Loucy (cell line): Measurements from ENCODE around the gene PRR18.
A peak's percentile ranks its signal among the peaks of the same experiment; 100 is the strongest.

Source experiments
- H2AFZ ChIP-seq: fragments of 200-600 bp; sonication (generic); 2 replicates; pipeline ENCODE4 v1.6.0; 2016; ENCODE audit warnings: antibody characterized with exemption, mild to moderate bottlenecking, low read length, moderate library complexity
- H3F3A ChIP-seq: fragments of 200-600 bp; 2 replicates; pipeline ENCODE4 v1.6.0; 2016; ENCODE audit warnings: antibody characterized with exemption, low read depth, mild to moderate bottlenecking
- H3K27me3 ChIP-seq: fragments of 200-600 bp; sonication (generic); 2 replicates; pipeline ENCODE4 v1.6.1; 2014; ENCODE audit warnings: low read length, mild to moderate bottlenecking; ENCODE audit not compliant: insufficient read depth, poor library complexity, severe bottlenecking
- H3K36me3 ChIP-seq: fragments of 200-600 bp; sonication (generic); 2 replicates; pipeline ENCODE4 v1.6.1; 2016; ENCODE audit warnings: low read length; ENCODE audit not compliant: insufficient read depth
- H3K4me1 ChIP-seq: fragments of 200-600 bp; sonication (generic); 2 replicates; pipeline ENCODE4 v1.5.1; 2014; ENCODE audit warnings: low read length, mild to moderate bottlenecking; ENCODE audit not compliant: insufficient read depth, poor library complexity, severe bottlenecking
- H3K4me2 ChIP-seq: fragments of 200-600 bp; sonication (generic); 2 replicates; pipeline ENCODE4 v1.6.0; 2014; ENCODE audit warnings: antibody characterized with exemption, low read length, low read depth, mild to moderate bottlenecking; ENCODE audit not compliant: poor library complexity, severe bottlenecking
- H3K4me3 ChIP-seq: fragments of 200-600 bp; sonication (generic); 2 replicates; pipeline ENCODE4 v1.5.1; 2014; ENCODE audit warnings: low read length, mild to moderate bottlenecking, mixed read lengths; ENCODE audit not compliant: poor library complexity, severe bottlenecking
- H3K79me2 ChIP-seq: fragments of 200-600 bp; sonication (generic); 2 replicates; pipeline ENCODE4 v1.6.1; 2014; ENCODE audit warnings: low read length; ENCODE audit not compliant: insufficient read depth
- H3K9ac ChIP-seq: fragments of 200-600 bp; sonication (generic); 2 replicates; pipeline ENCODE4 v1.6.0; 2014; ENCODE audit warnings: mild to moderate bottlenecking, low read depth, low read length, moderate library complexity; ENCODE audit not compliant: poor library complexity, severe bottlenecking
- H3K9me2 ChIP-seq: fragments of 200-600 bp; sonication (generic); replicated peaks from 2 replicates; pipeline ENCODE4 v1.6.1; 2016; ENCODE audit warnings: low read depth, low read length, mixed read lengths
- H3K9me3 ChIP-seq: fragments of 200-600 bp; sonication (generic); 2 replicates; pipeline ENCODE4 v1.6.1; 2014; ENCODE audit warnings: mild to moderate bottlenecking, antibody characterized with exemption, low read length, low read depth; ENCODE audit not compliant: insufficient read depth
- H4K20me1 ChIP-seq: fragments of 200-600 bp; sonication (generic); 2 replicates; pipeline ENCODE4 v1.6.0; 2014; ENCODE audit warnings: antibody characterized with exemption, low read length, mild to moderate bottlenecking; ENCODE audit not compliant: insufficient read depth, poor library complexity, severe bottlenecking
- CTCF ChIP-seq: fragments of 200-600 bp; sonication (generic); conservative IDR thresholded peaks from 2 replicates; pipeline ENCODE4 v1.5.1; 2014; ENCODE audit warnings: mild to moderate bottlenecking, antibody characterized with exemption, low read length
- EZH2phosphoT487 ChIP-seq: fragments of 200-600 bp; IDR thresholded peaks from 2 replicates; pipeline ENCODE4 v1.6.1; 2018; ENCODE audit warnings: antibody characterized with exemption, mild to moderate bottlenecking, moderate library complexity, borderline replicate concordance

The PRR18 gene

GRCh38 chr6:166277018-166277417 is 31.2 kb downstream of the PRR18 start:
- Histone ChIP-seq H3K79me2 (no peaks in the 10 kb centered on the region), H3K36me3 (no peaks in the 10 kb centered on the region), H3K4me1 (peaks cover 15% of the 10 kb centered on the region), H2AFZ (no peak overlapping the region), H3F3A (no peaks in the 10 kb centered on the region; the same call in 1 of the 2 replicates), H3K9ac (no peak overlapping the region), H3K27me3 (no peaks in the 10 kb centered on the region), H3K9me3 (no peaks in the 10 kb centered on the region), H3K4me2 (no peak overlapping the region), H4K20me1 (no peaks in the 10 kb centered on the region), H3K4me3 (no peak overlapping the region), H3K9me2 (no peaks in the 10 kb centered on the region)
- no peak for TF ChIP-seq CTCF
- TF ChIP-seq EZH2phosphoT487, result no peak

- no peaks in the 10 kb centered on the region; the same call in 1 of the 2 replicates for H3F3A ChIP-seq
- peak overlapping the region; percentile 45; the same call in 1 of the 2 replicates for H2AFZ ChIP-seq
- no peaks in the 10 kb centered on the region for H3K9me3 ChIP-seq
- peak overlapping the region; percentile 51 for H3K9ac ChIP-seq
- H3K4me1 ChIP-seq, result peaks cover 15% of the 10 kb centered on the region
- no peaks in the 10 kb centered on the region for H3K79me2 ChIP-seq
- peak overlapping the region; percentile 38 for H3K4me2 ChIP-seq
- peak; percentile 100 for TF ChIP-seq CTCF
- no peak for TF ChIP-seq EZH2phosphoT487
- H4K20me1 ChIP-seq, result no peaks in the 10 kb centered on the region
- H3K36me3 ChIP-seq, result no peaks in the 10 kb centered on the region
- H3K9me2 ChIP-seq, result no peaks in the 10 kb centered on the region
- no peak overlapping the region for H3K4me3 ChIP-seq
- no peaks in the 10 kb centered on the region for H3K27me3 ChIP-seq
These were observed 32.5 kb downstream of the PRR18 start for GRCh38 chr6:166275714-166276166.

DNA sequence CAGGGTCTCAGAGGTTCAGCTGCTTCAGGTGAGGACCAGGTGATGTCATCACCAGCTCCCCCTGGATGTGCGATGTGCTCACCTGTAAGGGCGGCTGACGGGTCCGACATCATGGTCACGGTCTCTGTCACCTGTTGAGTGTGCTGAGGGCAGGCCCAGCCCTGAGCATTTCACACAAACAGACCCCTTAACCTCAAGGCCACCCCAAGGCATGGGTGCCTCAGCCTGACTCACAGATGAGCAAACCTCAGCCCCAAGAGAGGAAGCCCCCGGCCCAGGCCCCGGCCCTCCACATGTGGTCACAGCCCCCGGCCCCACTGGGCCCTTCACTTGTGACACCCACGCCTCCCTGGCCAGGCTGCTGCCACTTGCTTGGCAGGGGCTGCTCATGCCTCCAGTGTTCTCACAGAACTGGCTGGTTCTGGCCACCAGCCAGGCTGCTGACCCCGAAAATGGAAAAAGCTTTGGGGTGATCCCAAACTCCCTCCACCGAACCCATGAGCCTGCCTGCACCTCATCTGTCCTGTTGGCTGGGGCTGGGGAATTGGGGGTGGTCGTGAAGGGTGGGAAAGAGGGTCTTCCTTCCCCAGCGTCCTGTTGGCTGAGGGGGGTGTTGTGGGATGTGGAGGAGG is 33.3 kb downstream of the PRR18 start:
- H3K4me2 ChIP-seq, result no peak overlapping the region
- no peaks in the 10 kb centered on the region for H3K9me3 ChIP-seq
- no peak overlapping the region for H2AFZ ChIP-seq
- no peaks in the 10 kb centered on the region for H4K20me1 ChIP-seq
- H3K27me3 ChIP-seq, result no peaks in the 10 kb centered on the region
- H3K79me2 ChIP-seq, result no peaks in the 10 kb centered on the region
- TF ChIP-seq CTCF, result no peak
- H3K4me3 ChIP-seq, result no peak overlapping the region
- no peaks in the 10 kb centered on the region for H3K9me2 ChIP-seq
- peaks cover 15% of the 10 kb centered on the region for H3K4me1 ChIP-seq
- H3F3A ChIP-seq, result no peaks in the 10 kb centered on the region; the same call in 1 of the 2 replicates
- peak overlapping the region; percentile 51 for H3K9ac ChIP-seq
- no peaks in the 10 kb centered on the region for H3K36me3 ChIP-seq
